ENCODE data around the gene SLC26A3. TPM values are rescaled to one million over a fixed set of nuclear protein-coding genes. Genes with fewer than 3 reads are reported as not detected.

SLC26A3 gene
- total and polyA plus RNA-seq, 10 of the 15 experiments (the other 5 are each of a cell fraction or from before 2014, with no cell fraction given): 0.46 TPM; not detected in 9

DNA sequence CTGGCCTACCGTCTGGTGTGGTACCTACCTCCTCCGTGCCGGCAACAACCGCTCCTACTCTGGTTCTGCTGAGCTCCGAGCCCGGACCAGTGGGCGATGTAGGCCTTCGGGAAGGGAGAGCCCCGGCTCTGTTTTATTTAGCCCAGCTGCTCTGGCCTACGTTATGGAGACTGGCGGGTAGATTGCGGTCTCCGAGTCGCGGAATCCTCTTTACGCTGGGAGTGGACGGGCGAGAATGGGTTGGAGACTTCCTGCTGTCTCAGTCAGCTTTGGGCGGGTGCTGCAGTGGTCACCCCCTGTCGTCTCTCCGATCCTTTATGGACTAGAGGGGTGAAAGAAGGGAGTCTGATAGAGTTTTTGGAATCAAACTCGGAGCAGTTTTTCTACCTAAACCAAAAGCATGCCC lies 58.7 kb downstream of the SLC26A3 start (continued):
- TF ChIP-seq, protein P1, sequence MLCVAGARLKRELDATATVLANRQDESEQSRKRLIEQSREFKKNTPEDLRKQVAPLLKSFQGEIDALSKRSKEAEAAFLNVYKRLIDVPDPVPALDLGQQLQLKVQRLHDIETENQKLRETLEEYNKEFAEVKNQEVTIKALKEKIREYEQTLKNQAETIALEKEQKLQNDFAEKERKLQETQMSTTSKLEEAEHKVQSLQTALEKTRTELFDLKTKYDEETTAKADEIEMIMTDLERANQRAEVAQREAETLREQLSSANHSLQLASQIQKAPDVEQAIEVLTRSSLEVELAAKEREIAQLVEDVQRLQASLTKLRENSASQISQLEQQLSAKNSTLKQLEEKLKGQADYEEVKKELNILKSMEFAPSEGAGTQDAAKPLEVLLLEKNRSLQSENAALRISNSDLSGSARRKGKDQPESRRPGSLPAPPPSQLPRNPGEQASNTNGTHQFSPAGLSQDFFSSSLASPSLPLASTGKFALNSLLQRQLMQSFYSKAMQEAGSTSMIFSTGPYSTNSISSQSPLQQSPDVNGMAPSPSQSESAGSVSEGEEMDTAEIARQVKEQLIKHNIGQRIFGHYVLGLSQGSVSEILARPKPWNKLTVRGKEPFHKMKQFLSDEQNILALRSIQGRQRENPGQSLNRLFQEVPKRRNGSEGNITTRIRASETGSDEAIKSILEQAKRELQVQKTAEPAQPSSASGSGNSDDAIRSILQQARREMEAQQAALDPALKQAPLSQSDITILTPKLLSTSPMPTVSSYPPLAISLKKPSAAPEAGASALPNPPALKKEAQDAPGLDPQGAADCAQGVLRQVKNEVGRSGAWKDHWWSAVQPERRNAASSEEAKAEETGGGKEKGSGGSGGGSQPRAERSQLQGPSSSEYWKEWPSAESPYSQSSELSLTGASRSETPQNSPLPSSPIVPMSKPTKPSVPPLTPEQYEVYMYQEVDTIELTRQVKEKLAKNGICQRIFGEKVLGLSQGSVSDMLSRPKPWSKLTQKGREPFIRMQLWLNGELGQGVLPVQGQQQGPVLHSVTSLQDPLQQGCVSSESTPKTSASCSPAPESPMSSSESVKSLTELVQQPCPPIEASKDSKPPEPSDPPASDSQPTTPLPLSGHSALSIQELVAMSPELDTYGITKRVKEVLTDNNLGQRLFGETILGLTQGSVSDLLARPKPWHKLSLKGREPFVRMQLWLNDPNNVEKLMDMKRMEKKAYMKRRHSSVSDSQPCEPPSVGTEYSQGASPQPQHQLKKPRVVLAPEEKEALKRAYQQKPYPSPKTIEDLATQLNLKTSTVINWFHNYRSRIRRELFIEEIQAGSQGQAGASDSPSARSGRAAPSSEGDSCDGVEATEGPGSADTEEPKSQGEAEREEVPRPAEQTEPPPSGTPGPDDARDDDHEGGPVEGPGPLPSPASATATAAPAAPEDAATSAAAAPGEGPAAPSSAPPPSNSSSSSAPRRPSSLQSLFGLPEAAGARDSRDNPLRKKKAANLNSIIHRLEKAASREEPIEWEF (IDR thresholded peaks at IDR 0.05; ENCODE audit: insufficient replicate concordance, low read depth, low read length): no peak

DNA sequence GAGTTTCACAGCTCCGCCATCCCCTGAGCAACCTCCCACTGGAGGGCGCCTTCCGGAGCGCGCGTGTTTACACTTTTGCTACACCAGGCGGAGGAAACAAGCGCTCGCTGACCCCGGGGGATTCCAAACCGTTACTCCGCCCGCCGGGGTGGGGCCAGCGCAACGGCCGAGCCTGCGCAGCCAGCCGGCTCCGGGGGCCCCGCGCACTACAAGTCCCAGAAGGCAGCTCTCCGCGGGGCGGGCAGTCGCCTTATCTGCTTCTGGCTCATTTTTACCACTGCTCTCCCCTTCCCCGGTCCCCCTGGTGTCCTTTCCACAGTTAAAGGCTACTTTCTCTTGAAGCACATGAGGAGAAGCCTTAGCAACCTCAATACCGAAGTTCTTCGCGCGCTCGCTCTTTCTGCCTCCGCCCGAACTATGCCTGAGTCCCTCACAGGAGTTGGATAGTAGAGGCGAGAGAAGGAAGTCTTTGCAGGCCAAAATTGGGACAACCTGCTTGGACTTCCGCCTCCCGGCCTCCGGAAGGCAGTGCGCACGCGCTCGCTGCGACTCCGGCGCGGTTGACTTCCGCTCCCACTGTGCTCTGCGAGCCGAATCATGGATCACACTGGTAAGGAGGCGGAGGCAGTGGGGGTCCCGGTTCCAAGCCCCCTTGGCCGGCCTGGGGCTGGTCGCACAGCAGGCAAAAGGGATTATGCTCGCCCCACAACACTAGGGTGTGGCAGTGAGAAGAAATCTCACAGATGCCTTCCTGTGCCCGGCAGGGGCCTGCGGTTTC lies 59.3 kb downstream of the SLC26A3 start, which contains the start of gene CBLL1:
TSS of gene CBLL1 (plus strand) at position 576 of the 778 bp plus-strand sequence. CDS start at position 598, 22 bp downstream.
- Histone ChIP-seq H3K4me3 (peak within 1 kb of the TSS; percentile 87), H3K9ac (ENCODE audit: control insufficient read depth, insufficient read depth, low read length) (peak within 1 kb of the TSS; percentile 98), H3K36me3 (ENCODE audit: control insufficient read depth in 2 of 2, insufficient read depth in 2 of 2, low read length in 1 of 2) (peaks cover 0 to 3% of the 10 kb centered on the region in 2 experiments; a peak in 1 of 4 replicates), H3K79me2 (ENCODE audit: control insufficient read depth, insufficient read depth, low read length) (peaks cover 49% of the 10 kb centered on the region), H3K9me3 (replicated peaks; ENCODE audit: control insufficient read depth, insufficient read depth, low read length) (no peaks in the 10 kb centered on the region), H4K20me1 (ENCODE audit: control insufficient read depth, insufficient read depth) (peaks cover 5% of the 10 kb centered on the region; the same call in 1 of the 2 replicates), H3K4me1 (ENCODE audit: control insufficient read depth, insufficient read depth, low read length) (peaks cover 8% of the 10 kb centered on the region), H3K27me3 (replicated peaks in 1 of 2; ENCODE audit: control insufficient read depth in 2 of 2, insufficient read depth in 2 of 2, low read length in 1 of 2) (no peaks in the 10 kb centered on the region), H3K4me2 (ENCODE audit: control insufficient read depth, insufficient read depth) (peak within 1 kb of the TSS; percentile 99), H3K27ac (ENCODE audit: control insufficient read depth, insufficient read depth) (peak within 1 kb of the TSS; percentile 100), H2AFZ (ENCODE audit: control insufficient read depth, low read depth, low read length) (peak within 1 kb of the TSS; percentile 100)
- ChIA-PET SMC1A (ENCODE audit: uncharacterized antibody, unreplicated experiment) (interaction anchor here (0.7 to 2.9 kb wide), 11 partner anchors 9 to 347 kb away, joined by 3 to 16 read pairs (median 5); partner anchors contain the start of genes DLD and SLC26A3), RAD21 (ENCODE audit: unreplicated experiment) (interaction anchor here (0.8 to 2.7 kb wide), 11 partner anchors 12 to 575 kb away, joined by 3 to 11 read pairs (median 4); partner anchors contain the start of genes COG5, DUS4L and HBP1), CTCF (interaction anchor here (0.7 to 3.7 kb wide), 17 partner anchors 9 to 595 kb away, joined by 3 to 25 read pairs (median 4); partner anchors contain the start of gene DLD), POLR2A (interaction anchor here (1.0 to 1.9 kb wide), 4 partner anchors 147 to 575 kb away, joined by 3 to 14 read pairs (median 4); partner anchors contain the start of genes COG5, DUS4L and HBP1)
- WGBS (ENCODE audit: insufficient coverage, insufficient replicate concordance, low lambda C conversion rate, missing lambda C conversion rate): under 1% methylated on average over 56 of the region's 56 CpGs
- peak; percentile 94 for ATAC-seq
- peak; percentile 79 for DNase-seq (ENCODE audit: low read depth, low spot score)
- in situ Hi-C loops (cut with MboI): loop anchor here (5.0 kb wide), 1 partner anchor 129 kb away; no protein-coding TSS in a partner anchor
- no TSS peak for BruUV-seq (replicated peaks)
- FAIRE-seq: peak; percentile 90
- intact Hi-C loops (cut with micrococcal nuclease; ENCODE audit: unreplicated experiment): loop anchor here (2.0 to 10.0 kb wide), 2 partner anchors 131 to 401 kb away; no protein-coding TSS in a partner anchor
- no peak for TF ChIP-seq DPF2 (IDR thresholded peaks at IDR 0.05)
- TF ChIP-seq NFYB (IDR thresholded peaks at IDR 0.05; ENCODE audit: insufficient read depth, low read depth, low read length): no peak
- TF ChIP-seq RFX5 (IDR thresholded peaks at IDR 0.05; ENCODE audit: low read depth, low read length): no peak
- TF ChIP-seq GATAD2B (conservative IDR thresholded peaks at IDR 0.05; ENCODE audit: low read depth): peak; percentile 53; the same call in 1 of the 2 replicates
- TF ChIP-seq HCFC1 (IDR thresholded peaks at IDR 0.05; ENCODE audit: low read length): peak; percentile 86
- TF ChIP-seq, protein P2, sequence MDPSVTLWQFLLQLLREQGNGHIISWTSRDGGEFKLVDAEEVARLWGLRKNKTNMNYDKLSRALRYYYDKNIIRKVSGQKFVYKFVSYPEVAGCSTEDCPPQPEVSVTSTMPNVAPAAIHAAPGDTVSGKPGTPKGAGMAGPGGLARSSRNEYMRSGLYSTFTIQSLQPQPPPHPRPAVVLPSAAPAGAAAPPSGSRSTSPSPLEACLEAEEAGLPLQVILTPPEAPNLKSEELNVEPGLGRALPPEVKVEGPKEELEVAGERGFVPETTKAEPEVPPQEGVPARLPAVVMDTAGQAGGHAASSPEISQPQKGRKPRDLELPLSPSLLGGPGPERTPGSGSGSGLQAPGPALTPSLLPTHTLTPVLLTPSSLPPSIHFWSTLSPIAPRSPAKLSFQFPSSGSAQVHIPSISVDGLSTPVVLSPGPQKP (IDR thresholded peaks at IDR 0.05; ENCODE audit: low read depth, low read length): peak; percentile 72
- no peak for TF ChIP-seq ESRRA (IDR thresholded peaks at IDR 0.05; ENCODE audit: low read length)
- peak; percentile 63; the same call in 1 of the 2 replicates for TF ChIP-seq MXI1 (IDR thresholded peaks at IDR 0.05; ENCODE audit: low read depth, low read length)
- TF ChIP-seq CBX3 (IDR thresholded peaks at IDR 0.05; ENCODE audit: borderline replicate concordance, low read depth): no peak
- TF ChIP-seq MTA2 (IDR thresholded peaks at IDR 0.05; ENCODE audit: low read depth): no peak
- peak; percentile 79 to 88 for TF ChIP-seq SRF (IDR thresholded peaks at IDR 0.05; ENCODE audit: low read depth in 2 of 2, low read length in 2 of 2)
- no peak for TF ChIP-seq KDM1A (IDR thresholded peaks at IDR 0.05; ENCODE audit: borderline replicate concordance)

Data from GM12878 (cell line).